NCI-H2196 (cell line): ENCODE data around the gene RGS16.
"Not testable (repeated sequence)": the region's sequence is repeated elsewhere in the genome, so short reads cannot be mapped to it uniquely, and the experiment has no call there.

ENCODE experiments used
- DNase-seq: peaks from one replicate; lab custom pipeline; 2025; ENCODE audit not compliant: unreplicated experiment; lab: John Stamatoyannopoulos, UW

The RGS16 gene, protein sequence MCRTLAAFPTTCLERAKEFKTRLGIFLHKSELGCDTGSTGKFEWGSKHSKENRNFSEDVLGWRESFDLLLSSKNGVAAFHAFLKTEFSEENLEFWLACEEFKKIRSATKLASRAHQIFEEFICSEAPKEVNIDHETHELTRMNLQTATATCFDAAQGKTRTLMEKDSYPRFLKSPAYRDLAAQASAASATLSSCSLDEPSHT

DNA sequence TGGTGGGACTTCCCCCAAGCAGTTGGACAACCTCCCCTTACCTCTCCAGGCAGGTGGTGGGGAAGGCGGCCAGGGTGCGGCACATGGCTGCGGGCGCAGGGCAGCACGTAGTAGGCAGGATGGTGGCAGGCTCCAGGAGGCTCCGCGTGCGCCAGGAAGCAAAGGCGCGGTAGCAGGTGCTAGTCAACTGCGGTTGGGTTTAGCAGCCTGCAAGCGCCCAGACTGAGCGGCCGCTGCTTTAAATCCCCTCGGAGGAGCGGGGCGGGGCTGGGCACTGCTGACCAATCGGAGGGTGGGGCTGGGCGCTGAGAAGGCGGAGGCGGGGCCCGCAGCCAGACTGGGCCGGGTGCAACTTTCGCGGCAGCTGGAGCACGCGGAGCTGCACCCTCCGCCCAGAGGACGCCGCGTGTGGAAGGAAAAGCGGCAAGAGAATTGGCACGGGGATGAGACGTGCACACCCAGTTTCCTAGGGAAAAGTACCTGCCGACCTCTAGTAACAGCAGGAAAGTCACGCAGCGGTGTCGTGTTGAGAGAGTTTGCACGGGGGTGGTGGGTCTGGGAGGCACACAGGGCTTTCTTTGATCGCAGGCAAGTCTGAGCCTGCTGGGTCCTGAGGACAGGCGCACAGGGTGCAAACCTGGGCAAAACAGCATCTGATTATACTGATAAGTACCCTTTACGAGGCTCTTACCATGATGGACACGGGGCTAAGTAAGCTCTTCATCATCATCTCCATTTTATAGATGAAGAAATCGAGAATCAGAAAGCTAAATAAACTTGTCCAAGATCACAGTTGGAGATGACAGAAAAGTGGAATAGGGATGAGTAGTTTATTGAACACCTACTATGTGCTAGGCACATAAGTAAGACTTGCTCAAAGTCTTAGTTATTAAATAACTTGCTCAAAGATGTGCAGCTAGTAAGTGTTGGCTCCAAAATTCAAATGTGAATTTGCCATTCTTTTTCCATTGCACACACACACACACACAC is at the start of gene RGS16:
RGS16 (minus strand) TSS at position 215 of the 990 bp plus-strand sequence; CDS start at position 85, 130 bp downstream.
- peak; percentile 93 for DNase-seq

DNA sequence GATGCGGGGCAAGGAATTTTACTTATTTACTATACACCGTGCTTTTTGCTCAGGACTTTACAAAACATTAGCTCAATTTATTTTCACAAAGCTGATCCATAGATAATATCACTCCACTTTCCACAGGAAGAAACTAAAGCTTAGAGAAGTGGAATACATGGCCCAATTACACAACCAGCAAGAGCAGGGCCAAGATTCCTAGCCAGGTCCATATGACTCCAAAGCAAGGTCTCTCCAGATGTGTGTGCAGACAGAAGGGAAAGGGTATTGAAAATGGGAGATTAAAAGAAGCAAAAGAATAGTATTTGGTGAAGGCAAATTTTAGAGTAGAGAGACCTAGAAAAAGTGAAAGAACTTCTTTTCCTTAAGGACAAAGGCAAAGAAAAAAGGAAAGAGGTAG is 49.8 kb upstream of the RGS16 start:
- DNase-seq: no peak

DNA sequence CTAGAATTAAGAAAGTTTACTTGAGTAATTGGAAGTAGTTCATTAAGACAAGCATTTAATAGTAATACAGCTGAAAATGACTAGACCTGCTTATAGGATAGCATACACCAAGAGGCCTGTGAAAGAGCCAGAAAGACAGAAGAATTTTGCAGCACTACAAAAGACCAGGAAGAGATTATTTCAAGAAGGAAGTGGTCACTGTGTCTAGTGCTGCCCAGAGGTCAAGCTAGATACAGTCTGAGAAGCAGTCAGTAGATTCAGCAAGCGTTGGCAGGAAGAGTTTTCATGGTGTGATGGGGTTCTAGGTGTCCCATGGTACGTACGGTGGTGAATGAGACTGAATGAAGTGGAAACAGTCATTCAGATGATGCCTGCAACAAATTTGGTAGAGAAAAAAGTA is 48.7 kb upstream of the RGS16 start:
- no peak for DNase-seq

DNA sequence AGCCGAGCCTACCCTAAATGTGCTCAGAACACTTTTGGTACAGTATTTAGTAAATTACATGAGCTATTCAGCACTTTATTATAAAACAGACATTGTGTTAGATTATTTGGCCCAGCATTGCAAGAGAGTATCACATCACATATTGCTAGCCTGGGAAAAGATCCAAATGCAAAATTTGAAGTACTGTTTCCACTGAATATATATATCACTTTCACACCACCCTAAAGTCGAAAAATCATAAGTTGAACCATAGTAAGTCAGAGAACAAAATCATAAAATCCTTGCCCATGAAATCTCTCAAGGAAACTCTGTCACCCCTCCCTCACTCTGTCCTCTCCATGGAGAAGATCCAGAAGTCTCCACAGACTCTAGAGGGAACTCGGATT is 47.1 kb upstream of the RGS16 start:
- no peak for DNase-seq

DNA sequence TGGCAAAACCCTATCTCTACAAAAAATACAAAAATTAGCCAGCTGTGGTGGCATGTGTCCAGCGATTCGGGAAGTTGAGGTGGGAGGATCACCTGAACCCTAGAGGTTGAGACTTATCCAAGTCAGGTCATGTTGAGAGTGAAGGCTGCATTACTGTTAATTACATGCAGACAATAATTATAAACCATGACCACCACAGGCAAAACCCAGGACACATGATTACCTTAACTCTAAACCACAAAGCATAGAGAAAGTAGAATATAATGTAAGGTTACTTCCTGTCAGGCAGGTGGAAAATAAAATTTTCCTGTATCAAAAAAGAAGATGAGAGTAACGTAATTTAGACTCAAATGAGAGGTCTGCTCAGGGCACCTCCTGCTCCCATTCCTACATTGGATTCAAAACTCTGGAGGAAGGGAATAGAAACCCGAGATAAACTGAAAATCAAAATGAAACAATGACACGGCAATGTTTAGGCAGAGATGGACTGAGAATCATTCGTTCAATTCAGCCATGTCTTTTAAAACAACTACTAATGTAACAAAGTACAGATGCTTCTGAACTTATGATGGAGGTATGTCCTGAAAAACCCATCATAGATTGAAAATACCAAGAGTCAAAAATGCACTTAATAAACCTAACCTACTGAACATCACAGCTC is 46.6 kb upstream of the RGS16 start:
- DNase-seq: no peak

DNA sequence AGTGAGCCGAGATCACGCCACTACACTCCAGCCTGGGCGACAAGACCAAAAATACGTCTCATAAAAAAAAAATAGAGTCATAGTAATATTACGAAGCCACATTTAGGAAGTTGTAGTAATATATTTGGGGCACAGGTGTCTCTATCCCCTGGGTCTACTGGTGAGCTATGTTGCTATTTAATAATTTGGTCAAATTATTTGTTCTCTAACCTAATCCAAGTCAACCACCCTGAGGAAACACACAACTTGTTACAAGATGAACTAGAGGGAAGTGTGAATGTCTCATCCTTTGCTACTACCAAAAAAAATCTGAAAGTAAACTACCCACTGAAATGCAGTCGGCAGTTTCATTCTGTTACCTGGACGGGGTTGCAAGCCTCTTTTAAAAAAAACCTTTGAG is 44.9 kb upstream of the RGS16 start:
- no peak for DNase-seq

DNA sequence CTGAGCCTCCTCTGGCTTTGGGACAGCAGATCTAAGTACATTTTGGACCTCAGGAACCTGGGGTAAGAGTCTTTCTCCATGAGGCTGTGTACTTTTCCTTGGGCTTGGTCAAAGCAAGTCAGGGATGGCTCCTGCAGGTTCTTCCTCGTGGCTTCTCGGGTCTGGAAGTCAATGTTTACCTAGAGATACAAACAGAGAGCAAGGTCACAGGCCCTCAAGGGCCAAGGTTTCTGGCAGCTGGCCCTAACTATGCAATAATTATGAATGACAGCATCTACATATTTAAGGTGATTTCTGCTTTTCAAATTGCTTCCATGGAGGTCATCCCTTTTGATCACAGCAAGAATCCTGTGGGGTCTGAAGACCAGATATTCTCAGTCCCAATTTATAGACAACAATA is 42.5 kb upstream of the RGS16 start:
- no peak for DNase-seq

DNA sequence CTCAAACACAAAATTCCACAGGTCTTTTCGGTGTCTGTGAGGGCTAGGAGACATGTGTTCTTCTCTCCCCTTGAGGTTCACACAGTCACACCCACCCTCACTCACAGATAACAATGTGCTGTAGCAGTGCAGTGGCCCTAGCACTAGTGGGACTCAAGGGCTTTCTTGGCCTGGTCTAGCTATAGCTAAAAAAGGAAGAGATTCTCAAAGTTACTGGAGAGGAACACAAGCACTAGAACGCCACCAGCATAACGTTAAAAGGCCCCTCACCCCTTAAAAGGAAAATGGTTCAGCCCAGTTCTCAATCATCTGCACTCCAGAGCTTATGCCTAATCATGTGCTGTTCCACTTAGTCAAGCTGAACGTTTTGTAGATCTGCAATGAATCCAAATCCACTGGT is 40.7 kb upstream of the RGS16 start:
- no peak for DNase-seq

DNA sequence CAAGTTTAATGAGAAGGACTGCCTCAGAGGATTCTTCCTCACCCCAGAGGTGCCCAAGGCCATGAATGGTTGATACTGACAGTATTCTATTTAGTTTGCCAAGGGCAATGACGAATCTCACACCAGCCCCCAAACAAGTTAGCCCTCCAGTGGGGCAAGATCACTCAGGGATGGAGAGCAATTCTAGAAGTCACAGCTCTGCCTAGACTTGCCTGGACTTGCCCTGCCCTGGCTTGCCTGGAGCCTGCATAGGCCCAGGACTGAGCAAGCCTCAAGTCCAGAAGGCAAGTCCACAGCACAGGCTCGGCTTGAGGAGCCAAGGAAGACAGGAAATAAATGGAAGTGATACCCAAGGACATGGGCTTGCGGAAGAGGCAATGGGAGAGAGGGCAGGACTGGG is 39.5 kb upstream of the RGS16 start:
- no peak for DNase-seq

DNA sequence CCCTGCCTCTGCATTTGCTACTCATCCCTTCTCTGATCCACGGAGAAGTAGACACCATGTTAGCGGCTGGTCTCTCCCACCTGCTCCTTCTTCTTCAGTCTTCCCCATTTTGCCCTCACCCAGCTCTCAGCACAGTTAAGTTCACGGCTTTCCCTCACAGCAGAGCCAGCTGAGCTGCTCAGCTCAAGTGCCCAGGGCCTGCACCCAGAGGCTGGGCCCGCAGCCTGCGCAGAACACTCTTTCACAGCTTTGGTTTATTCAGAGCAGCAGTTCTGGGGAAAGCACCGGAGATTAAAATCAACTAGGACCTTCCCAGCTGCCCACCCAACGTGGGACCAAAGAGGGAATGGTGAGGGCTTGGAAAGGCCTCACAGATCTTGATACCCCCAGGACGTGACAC is 38.3 kb upstream of the RGS16 start:
- DNase-seq: no peak

DNA sequence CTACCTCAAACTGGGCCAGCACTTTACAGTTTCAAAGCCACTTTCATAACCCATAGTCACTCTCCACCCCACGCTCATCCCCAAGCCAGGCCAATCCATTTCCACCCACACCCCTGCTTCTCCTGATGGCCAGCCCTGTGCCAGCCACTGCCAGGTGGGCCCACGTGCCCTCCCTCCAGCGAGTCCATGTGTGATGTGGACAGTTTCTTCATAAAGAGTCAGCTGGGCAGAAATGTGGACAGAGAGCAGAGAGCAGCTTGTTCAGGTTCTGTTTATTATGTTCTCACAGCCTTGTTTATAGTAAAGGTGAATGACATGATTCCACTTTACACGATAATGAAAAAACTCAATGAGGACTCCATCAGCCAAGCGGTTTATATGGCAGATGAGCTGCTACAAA is 37.4 kb upstream of the RGS16 start:
- no peak for DNase-seq

DNA sequence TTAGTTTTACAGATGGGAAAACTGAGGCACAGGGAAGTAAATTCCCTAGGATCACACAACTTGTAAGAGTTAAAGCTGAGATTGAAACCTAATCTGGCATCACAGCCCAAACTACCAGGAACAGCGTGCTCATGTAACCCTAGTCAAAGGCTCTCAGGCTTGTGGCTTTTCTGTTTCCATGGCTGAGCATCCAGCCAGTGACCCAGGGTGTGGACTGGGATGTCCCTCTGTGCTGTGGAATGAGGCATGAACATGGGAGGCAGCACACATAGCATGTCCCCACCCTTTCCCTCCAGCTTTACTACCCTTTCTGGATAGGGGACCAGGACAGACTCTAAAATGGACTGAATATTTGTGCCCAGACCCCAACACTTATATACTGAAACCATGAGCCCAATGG is 35.1 kb upstream of the RGS16 start:
- DNase-seq: no peak

DNA sequence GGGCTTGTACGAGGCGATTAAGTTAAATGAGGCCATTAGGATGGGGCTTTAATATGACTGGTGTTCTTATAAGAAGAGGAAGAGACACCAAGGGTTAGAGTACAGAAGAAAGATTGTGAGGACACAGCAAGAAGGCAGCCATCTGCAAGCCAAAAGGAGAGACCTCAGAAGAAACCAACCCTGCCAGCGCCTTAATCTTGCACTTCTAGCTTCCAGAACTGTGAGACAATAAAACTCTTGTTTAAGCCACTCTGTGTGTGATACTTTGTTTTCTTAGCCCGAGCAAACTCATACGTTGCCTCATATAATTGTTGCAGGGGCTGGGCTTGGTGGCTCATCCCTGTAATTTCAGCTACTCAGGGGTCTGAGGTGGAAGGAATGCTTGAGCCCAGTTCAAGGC is 33.6 kb upstream of the RGS16 start:
- DNase-seq: no peak

DNA sequence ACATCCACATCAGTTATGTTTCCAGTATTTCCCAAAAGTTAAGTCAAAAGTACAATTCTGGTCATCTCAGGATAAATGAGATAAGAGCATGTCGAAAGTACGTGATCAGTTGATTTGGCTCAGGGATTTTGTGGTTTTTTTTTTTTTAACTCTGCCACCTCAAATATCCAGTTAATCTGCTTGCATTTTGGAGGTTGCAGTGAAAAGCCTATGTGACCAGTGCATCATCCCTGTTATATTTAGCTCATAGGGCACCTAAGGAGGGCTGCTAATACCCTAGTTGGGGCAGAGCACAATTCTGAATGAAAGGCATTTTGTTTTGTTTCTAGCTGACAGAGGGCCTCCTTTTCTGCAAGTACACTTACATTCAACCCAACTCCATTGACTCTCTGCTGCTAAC is 31.7 kb upstream of the RGS16 start:
- DNase-seq: no peak

DNA sequence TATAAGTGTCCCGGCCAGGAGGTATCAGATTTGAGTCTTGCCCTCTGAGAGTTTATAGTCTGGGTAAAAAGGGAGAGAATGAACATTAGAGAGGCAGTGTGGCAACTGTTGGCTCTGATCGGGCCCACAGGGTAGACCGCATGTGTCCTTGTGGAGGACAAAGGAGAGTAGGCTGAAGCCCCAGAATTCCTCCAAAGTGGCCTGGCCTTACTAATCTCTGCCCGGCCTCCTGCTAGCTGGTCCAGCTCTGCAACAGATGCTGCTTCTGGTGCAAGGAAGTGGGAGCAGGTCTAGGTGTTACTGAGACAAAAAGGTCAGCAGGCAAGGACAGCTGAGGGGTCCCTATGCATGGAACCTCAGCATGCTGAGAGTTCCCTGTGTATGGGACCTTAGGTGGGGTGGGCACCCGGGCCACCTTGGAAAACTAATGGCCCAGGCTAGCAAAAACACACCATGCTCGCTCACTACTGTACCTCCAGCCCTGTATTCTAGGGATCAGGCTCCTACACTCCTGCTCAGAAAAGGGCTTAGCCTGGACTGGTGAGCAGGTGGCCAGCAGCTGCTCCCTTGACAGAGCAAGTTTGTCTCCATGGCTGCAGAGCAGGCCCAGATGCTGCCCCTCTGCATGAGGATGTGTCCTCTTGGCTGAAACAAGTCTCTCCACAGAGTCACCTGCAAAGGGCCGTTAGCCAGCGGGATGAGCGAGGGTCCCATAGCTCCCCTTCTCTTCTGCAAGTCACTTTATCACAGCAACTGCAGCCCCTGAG is 30.3 kb upstream of the RGS16 start:
- DNase-seq: peak; percentile 24

DNA sequence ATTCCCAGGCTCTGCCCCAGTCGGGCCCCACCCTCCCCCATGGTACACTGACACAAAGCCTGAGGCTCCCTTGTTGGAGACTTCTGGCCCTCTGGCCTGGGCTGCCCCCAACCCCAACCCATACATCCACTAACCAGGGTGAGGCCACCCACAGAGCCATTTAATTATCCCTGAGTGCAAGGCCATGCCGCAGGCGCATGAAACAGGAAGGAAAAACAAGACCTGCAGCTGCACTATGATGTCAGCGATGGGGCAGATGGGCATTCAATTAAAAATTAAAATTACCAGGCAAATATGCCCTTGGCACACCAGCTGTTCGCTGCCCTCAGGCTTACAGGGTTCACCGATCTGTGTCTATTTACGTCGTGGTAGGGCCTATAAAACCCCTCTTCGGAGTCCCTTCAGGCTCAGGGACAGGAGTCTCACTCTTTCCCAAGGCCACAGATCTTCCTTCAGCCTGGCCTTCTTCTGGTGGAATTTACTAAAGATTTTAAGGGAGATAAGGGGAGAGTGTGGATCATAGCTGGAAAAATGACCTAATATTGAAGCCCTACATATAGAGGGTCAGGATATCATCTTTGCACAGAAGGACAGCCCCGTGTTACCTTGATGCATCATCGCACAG is 29.6 kb upstream of the RGS16 start:
- peak; percentile 58 for DNase-seq

DNA sequence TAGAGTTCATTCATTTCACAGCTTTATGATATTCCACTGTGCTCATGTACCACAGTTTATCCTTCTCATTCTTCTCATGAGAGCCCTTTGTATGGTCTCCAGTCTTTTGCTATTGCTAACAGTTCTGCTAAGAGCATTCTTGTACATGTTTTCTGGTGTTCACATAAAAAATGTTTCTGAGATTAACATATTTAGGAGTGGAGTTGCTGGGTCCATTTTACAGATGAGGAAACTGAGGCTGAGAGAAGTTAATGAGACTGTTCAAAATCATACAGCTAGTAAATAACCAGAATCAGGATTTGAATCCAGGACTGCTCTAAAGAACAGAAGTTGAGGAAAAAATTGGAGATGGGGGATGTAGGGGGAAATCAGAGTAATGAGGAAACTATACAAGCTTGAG is 28.8 kb upstream of the RGS16 start:
- no peak for DNase-seq

DNA sequence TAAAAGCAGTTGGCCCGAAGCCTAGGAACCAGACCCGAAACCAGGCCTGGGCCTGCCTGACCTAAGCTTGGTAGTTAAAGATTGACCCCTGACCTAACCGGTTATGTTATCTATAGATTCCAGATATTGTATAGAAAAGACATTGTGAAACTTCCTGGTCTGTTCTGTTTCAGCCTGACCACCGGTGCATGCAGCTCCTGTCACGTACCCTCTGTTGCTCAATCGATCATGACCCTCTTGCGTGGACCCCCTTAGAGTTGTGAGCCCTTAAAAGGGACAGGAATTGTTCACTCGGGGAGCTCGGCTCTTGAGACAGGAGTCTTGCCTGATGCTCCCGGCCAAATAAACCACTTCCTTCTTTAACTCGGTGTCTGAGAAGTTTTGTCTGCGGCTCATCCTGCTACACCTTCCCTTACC is 28.3 kb upstream of the RGS16 start:
- DNase-seq: not testable (repeated sequence)

DNA sequence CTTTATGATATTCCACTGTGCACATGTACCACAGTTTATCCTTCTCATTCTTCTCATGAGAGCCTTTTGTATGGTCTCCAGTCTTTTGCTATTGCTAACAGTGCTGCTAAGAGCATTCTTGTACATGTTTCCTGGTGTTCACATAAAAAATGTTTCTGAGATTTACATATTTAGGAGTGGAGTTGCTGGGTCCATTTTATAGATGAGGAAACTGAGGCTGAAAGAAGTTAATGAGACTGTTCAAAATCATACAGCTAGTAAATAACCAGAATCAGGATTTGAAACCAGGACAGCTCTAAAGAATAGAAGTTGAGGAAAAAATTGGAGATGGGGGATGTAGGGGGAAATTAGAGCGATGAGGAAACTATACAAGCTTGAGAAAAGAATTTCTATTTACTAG is 27.8 kb upstream of the RGS16 start:
- no peak for DNase-seq

DNA sequence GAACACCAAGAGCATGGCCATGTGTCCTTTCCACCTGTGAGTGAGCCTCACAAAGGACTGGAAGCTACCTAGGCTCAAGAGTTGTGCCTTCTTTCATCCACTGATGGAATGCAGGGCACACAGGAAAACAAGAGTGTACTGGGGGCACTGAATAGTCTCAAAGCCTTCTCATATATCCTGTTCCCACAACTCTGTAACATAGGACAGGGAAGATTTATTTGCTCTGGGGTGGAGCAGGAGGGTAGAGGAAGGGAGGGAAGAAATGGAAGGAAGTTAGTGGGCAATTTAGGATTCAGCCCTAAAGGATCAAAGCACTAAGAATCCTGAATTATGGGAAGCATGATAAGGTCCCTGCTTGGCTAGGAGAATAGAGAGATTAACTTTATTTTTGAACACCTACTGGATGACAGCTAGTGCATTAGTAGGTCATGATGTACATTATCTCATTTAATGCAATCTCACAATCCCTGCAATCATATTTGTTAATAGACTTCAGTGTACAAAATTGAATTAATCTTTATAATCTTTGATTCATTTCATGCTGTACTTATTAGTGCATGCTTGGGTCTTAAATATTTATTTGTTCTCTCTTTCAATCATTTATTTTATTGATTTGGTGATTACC is 27.0 kb upstream of the RGS16 start:
- no peak for DNase-seq
